GM18909 (cell line): ENCODE data around the gene TAF10.

Source experiments
- ATAC-seq: cut with Tn5 transposase; IDR thresholded peaks from one replicate; pipeline ENCODE4 v1.9.1; 2021; ENCODE audit warnings: mild to moderate bottlenecking; ENCODE audit not compliant: unreplicated experiment, poor library complexity

The TAF10 gene

DNA sequence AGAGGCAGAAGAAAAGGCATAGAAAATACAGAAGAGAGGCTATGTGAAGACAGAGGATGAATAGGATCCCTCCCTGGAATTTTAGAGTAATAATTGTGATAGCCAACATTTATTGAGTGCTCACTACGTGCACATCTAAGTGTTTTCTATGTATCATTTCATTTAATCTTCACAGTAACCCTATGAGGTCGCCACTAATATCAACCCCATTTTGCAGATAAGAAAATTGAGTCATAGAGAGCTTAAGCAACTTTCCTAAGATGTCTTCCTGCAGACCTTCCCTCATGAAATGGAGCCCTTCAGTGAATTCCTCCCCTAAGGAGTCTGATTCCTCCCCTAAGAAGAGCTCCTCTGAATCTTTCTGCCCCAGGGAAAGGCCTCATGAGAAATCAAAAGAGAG is 46.7 kb downstream of the TAF10 start:
- ATAC-seq: no peak

DNA sequence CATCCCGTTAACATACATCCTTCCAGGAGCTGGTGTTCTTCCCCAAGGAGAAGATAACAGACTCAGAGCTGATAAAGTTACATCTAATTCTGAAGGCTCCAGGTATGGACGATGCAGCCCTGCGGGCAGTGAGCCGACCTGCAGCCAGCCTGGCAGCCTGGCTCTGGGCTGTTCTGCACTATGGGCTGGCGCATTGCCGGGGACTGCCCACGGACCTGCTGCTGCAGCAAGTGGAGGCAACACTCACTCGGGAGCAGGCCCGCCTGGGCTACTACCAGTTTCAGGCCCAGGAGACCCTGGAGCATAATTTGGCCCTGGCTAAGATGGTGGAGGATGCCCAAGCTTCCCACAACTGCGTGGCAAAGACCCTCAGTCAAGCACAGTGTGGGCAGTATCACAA is 48.3 kb downstream of the TAF10 start:
- no peak for ATAC-seq

DNA sequence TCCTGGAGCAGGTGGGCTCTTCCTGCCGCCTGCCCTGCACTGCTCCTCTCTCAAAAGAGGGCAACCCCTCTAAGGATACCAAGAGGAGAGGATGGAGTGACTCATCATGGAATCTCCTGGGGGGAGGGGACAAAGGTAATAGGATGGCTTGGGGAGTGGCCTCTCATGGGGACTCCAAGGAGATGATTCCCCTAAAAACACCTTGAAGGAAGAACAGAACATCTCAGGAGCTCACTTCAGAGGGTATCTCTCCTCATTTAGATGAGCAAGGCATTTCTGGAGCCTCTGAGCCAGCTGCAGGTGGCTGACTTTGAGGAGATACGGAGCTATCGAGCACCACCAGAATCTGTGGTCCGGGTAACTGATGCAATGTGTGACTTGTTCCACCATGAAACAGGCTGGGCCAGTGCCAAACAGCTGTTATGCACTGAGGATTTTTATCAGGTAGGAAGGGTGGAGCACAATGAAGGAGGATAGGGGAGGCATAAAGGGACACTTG is 48.8 kb downstream of the TAF10 start:
- ATAC-seq: no peak

DNA sequence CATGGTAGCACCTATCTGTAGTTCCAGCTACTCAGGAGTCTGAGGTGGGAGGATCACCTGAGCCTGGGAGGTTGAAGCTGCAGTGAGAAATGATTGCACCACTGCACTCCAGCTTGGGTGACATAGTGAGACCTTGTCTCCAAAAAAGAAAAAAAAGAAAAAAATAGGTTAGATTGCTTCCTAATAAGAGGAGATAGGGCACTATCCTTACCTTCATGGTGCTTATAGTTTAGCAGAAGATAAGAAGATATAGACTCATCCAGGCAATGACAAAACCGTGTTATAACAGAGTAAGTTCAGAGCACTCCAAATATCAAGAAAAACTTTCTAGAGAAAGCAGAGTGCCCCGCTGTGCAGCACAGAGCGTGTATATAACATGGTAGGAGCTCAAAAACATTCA is 50.7 kb downstream of the TAF10 start:
- ATAC-seq: no peak
